ENCODE results near the gene LRRC70.

- TF ChIP-seq CTCF (IDR thresholded peaks at IDR 0.05) (no peak), POLR2A (IDR thresholded peaks at IDR 0.05) (no peak)
These were observed 25.3 kb downstream of the LRRC70 start for GRCh38 chr5:62603934-62604333.
